K562 (cell line): ENCODE results near the gene MAST4. TPM values are rescaled to one million over a fixed set of nuclear protein-coding genes. Genes with fewer than 3 reads are reported as not detected.

Source experiments
- ATAC-seq: fragments of 200-7000 bp; cut with Tn5 transposase; 3 replicates; pipeline ENCODE4 v1.9.1; 2020; ENCODE audit warnings: moderate library complexity
- BruUV-seq: library from RNA; stranded (reverse); fragments of 400-500 nt; replicated peaks from 2 replicates; lab custom pipeline; 2021; lab: Mats Ljungman, UMichigan
- CTCF ChIA-PET: fragments of 300-600 bp; formaldehyde crosslinking; extraction: SDS; loops from one replicate; lab custom pipeline; 2021; ENCODE audit warnings: low intra/inter-chr PET ratio; lab: Yijun Ruan, JAX
- POLR2A ChIA-PET: fragments of 300-600, 350-650 bp; sonication (Branson Sonifier 250); formaldehyde crosslinking; extraction: SDS; loops from one replicate; lab custom pipeline; 2021; ENCODE audit warnings: antibody characterized with exemption, inconsistent platforms; lab: Yijun Ruan, JAX
- DNase-seq, 4 experiments: peaks; one replicate each; pipeline versions ENCODE4 v3.0.0 to v3.0.0-alpha.2; 2011 to 2018; ENCODE audit warnings: low spot score in 3 of 4, mixed read lengths in 3 of 4; ENCODE audit errors: extremely low read depth in 1 of 4
- FAIRE-seq: peaks from 2 replicates; lab custom pipeline; 2011; peaks lifted over from hg19 to GRCh38; lab: Jason Lieb, UNC
- H2AFZ ChIP-seq: 2 replicates; pipeline ENCODE4 v1.6.0; 2011; ENCODE audit warnings: low read depth, low read length, control low read depth, inconsistent platforms
- H3K27ac ChIP-seq: fragments of 200-600 bp; 3 replicates; pipeline ENCODE4 v1.8.0; 2011; ENCODE audit warnings: low read depth, mild to moderate bottlenecking, control low read depth, inconsistent platforms, low read length, moderate library complexity, mixed read lengths; ENCODE audit errors: extremely low read depth
- H3K27me3 ChIP-seq, 2 experiments: fragments of 300-600 bp in 1 of 2; 2 replicates in 1 of 2; 3 replicates in 1 of 2; pipeline versions ENCODE4 v1.6.0 to v1.8.0; 2011; ENCODE audit warnings: inconsistent platforms in 2 of 2, low read length in 2 of 2, mild to moderate bottlenecking in 1 of 2, mixed read lengths in 1 of 2, moderate library complexity in 1 of 2; ENCODE audit not compliant: control insufficient read depth in 2 of 2, insufficient read depth in 2 of 2
- H3K36me3 ChIP-seq: fragments of 300-600 bp; 3 replicates; pipeline ENCODE4 v1.8.0; 2011; ENCODE audit warnings: mild to moderate bottlenecking, low read length, inconsistent platforms; ENCODE audit not compliant: control insufficient read depth, insufficient read depth
- H3K4me1 ChIP-seq, 2 experiments: fragments of 200-600 bp in 1 of 2; replicated peaks in 1 of 2; 2 replicates in 1 of 2; 3 replicates in 1 of 2; pipeline versions ENCODE4 v1.5.1 to v1.8.0; 2011; ENCODE audit warnings: inconsistent platforms in 2 of 2, low read length in 2 of 2, mild to moderate bottlenecking in 1 of 2, mixed read lengths in 1 of 2, moderate library complexity in 1 of 2; ENCODE audit not compliant: control insufficient read depth in 2 of 2, insufficient read depth in 2 of 2
- H3K4me2 ChIP-seq: 2 replicates; pipeline ENCODE4 v1.6.1; 2011; ENCODE audit warnings: low read length, control low read depth, inconsistent platforms, mixed read lengths; ENCODE audit not compliant: insufficient read depth
- H3K4me3 ChIP-seq: fragments of 200-600 bp; sonication (generic), shearing (Covaris generic); 2 replicates; pipeline ENCODE4 v1.5.1; 2016; ENCODE audit warnings: control low read depth, inconsistent platforms
- H3K79me2 ChIP-seq: fragments of 200-600 bp; 3 replicates; pipeline ENCODE4 v1.8.0; 2011; ENCODE audit warnings: low read length, inconsistent platforms; ENCODE audit not compliant: control insufficient read depth, insufficient read depth
- H3K9ac ChIP-seq, 2 experiments: 2 replicates each; pipeline versions ENCODE4 v1.6.0 to v1.6.1; 2011; ENCODE audit warnings: low read depth in 2 of 2, low read length in 2 of 2, control low read depth in 1 of 2, inconsistent platforms in 1 of 2, mild to moderate bottlenecking in 1 of 2, mixed read lengths in 1 of 2; ENCODE audit not compliant: insufficient read depth in 1 of 2
- H3K9me1 ChIP-seq: one replicate; pipeline ENCODE4 v1.6.0; 2011; ENCODE audit warnings: inconsistent platforms, mild to moderate bottlenecking, low read length, moderate library complexity; ENCODE audit not compliant: control insufficient read depth, insufficient read depth
- H3K9me3 ChIP-seq: replicated peaks from 2 replicates; pipeline ENCODE4 v1.5.1; 2011; ENCODE audit warnings: low read depth, low read length, inconsistent platforms; ENCODE audit not compliant: control insufficient read depth, insufficient read depth
- H4K20me1 ChIP-seq: replicated peaks from 2 replicates; pipeline ENCODE4 v1.6.1; 2011; ENCODE audit warnings: low read length, inconsistent platforms, mixed read lengths; ENCODE audit not compliant: control insufficient read depth, insufficient read depth
- ARID1B ChIP-seq: fragments of 450-650 bp; IDR thresholded peaks from 2 replicates; pipeline ENCODE4 v1.6.1; 2016; ENCODE audit warnings: antibody characterized with exemption, mild to moderate bottlenecking, inconsistent platforms
- ATF7 ChIP-seq: fragments of 450-650 bp; IDR thresholded peaks from 2 replicates; pipeline ENCODE4 v1.7.1; 2014; ENCODE audit warnings: mild to moderate bottlenecking, moderate library complexity
- CREM ChIP-seq: IDR thresholded peaks from 2 replicates; pipeline ENCODE4 v1.6.1; 2014; ENCODE audit warnings: antibody characterized with exemption, low read depth
- HSF4 ChIP-seq: fragments of 250-450 bp; sonication (Bioruptor Pico); IDR thresholded peaks from 2 replicates; pipeline ENCODE4 v2.1.2; 2022; ENCODE audit warnings: mild to moderate bottlenecking, moderate library complexity, borderline replicate concordance
- MNT ChIP-seq, 2 experiments: fragments of 450-650 bp; conservative IDR thresholded peaks; 2 replicates each; pipeline ENCODE4 v1.6.1; 2017; ENCODE audit warnings: mild to moderate bottlenecking in 2 of 2, moderate library complexity in 2 of 2
- SRF ChIP-seq, 2 experiments: fragments of 250-450, 450-650 bp in 1 of 2; sonication (Bioruptor Pico) in 1 of 2; sonication (generic) in 1 of 2; formaldehyde crosslinking; IDR thresholded peaks; 2 replicates each; pipeline versions ENCODE4 v1.5.0 to v1.5.1; 2020 to 2022; ENCODE audit warnings: mild to moderate bottlenecking in 1 of 2, missing genetic modification reagents in 1 of 2
- ZNF282 ChIP-seq: sonication (generic); formaldehyde crosslinking; IDR thresholded peaks from 2 replicates; pipeline ENCODE4 v1.8.1; 2023; ENCODE audit warnings: missing genetic modification reagents
- ZNF551 ChIP-seq: fragments of 250-450 bp; sonication (Bioruptor Pico); IDR thresholded peaks from 2 replicates; pipeline ENCODE4 v1.5.0; 2021; ENCODE audit warnings: mild to moderate bottlenecking, moderate library complexity
- WGBS: fragments of 100-300 bp; shearing (Covaris generic); methylation state at CpG from one replicate; pipeline ENCODE4 v1.1.6; 2016; ENCODE audit warnings: low coverage, mixed read lengths; ENCODE audit not compliant: insufficient coverage; ENCODE audit errors: missing lambda C conversion rate; 5-methylcytosine and 5-hydroxymethylcytosine counted together
- in situ Hi-C: fragments of 300-500 bp; cut with MboI; formaldehyde crosslinking; loops from 4 replicates; pipeline ENCODE4 v1.15.0; 2018; ENCODE audit warnings: inconsistent platforms, mixed read lengths
- intact Hi-C: fragments of 100-400 bp; cut with micrococcal nuclease; formaldehyde crosslinking; loops from 2 replicates; pipeline ENCODE4 v1.14.2; 2022
- polyA plus RNA-seq, 8 experiments: library from polyadenylated mRNA; depleted of rRNA in 4 of 8; stranded (reverse) in 5 of 8; unstranded in 3 of 8; fragments of >200 nt; fragmentation: Nextera tagmentation in 2 of 8; fragmentation: Illumina TruSeq in 1 of 8; extraction: Ambion mirVana in 2 of 8; extraction: Trizol in 1 of 8; gene quantifications; 2 replicates each; pipeline versions ENCODE4 v1.2.1 to v1.2.3, GENCODE V29; 2011 to 2014; ENCODE audit warnings: inconsistent platforms in 1 of 8, missing spikeins in 1 of 8
- total RNA-seq, 7 experiments: library from RNA; depleted of rRNA in 6 of 7; stranded (reverse); fragments of >200 nt in 6 of 7; fragmentation: Illumina TruSeq in 2 of 7; extraction: Trizol in 2 of 7; gene quantifications; 2 replicates each; pipeline versions ENCODE4 v1.2.1 to v1.2.3, GENCODE V29; 2011 to 2021; ENCODE audit warnings: low replicate concordance in 1 of 7

The MAST4 gene
- total and polyA plus RNA-seq, 9 of the 15 experiments (the other 6 are each of a cell fraction or from before 2014, with no cell fraction given) = 0.88 to 10.1 (median 5.2) TPM

GRCh38 chr5:67005737-67006499 is 409.7 kb downstream of the MAST4 start:
- BruUV-seq = no TSS peak
- peak; percentile 40 for FAIRE-seq
- H3K4me3 ChIP-seq = peak overlapping the region; percentile 55
- no peaks in the 10 kb centered on the region for H3K27me3 ChIP-seq
- peak overlapping the region; percentile 88 for H3K4me2 ChIP-seq
- ChIA-PET POLR2A (interaction anchor here (1.6 to 2.5 kb wide), 3 partner anchors 9 to 28 kb away, joined by 5 to 28 read pairs (median 6); no protein-coding TSS in a partner anchor), CTCF (no interaction called here)
- H3K79me2 ChIP-seq = peaks cover 67% of the 10 kb centered on the region
- in situ Hi-C loops (no loop called here), intact Hi-C loops (no loop called here)
- no peaks in the 10 kb centered on the region for H3K9me3 ChIP-seq
- peaks cover 4 to 45% of the 10 kb centered on the region in 2 experiments for H3K4me1 ChIP-seq
- ATAC-seq = no peak
- WGBS = 21% methylated on average over 3 of the region's 3 CpGs
- no peaks in the 10 kb centered on the region for H4K20me1 ChIP-seq
- peak overlapping the region; percentile 93 for H3K27ac ChIP-seq
- peak; percentile 7; the same call in 1 of the 2 replicates for TF ChIP-seq ARID1B
- no peak for TF ChIP-seq HSF4
- no peak for TF ChIP-seq ZNF551 (CRISPR knock-in tag)
- peak in 1 of 2 experiments; percentile 87; a peak in 2 of 4 replicates for TF ChIP-seq SRF (CRISPR knock-in tag; IDR thresholded peaks at IDR 0.05)
- TF ChIP-seq ATF7 = no peak
- no peak for TF ChIP-seq CREM
- TF ChIP-seq ZNF282 (CRISPR knock-in tag) = no peak
- TF ChIP-seq MNT (conservative IDR thresholded peaks at IDR 0.05) = 0 out of 4 replicates have a peak, but pooled peaks of 1 of the 2 experiments have one; percentile 18
- H3K9ac ChIP-seq = peak overlapping the region in 1 of 2 experiments; percentile 80; a peak in 2 of 4 replicates
- no peaks in the 10 kb centered on the region for H3K36me3 ChIP-seq
- H2AFZ ChIP-seq = peak overlapping the region; percentile 21; the same call in 1 of the 2 replicates
- H3K9me1 ChIP-seq = peaks cover under 1% of the 10 kb centered on the region
- DNase-seq = no peak
